B cell (primary cell): ENCODE measurements around the gene TAT. TPM values are rescaled to one million over a fixed set of nuclear protein-coding genes. Genes with fewer than 3 reads are reported as not detected.

Experiments used
- ATAC-seq: fragments of 200-7000 bp; cut with Tn5 transposase; one replicate; pipeline ENCODE4 v1.10.0; 2021; ENCODE audit warnings: low read depth, mild to moderate bottlenecking, moderate number of reproducible peaks, moderate library complexity
- CTCF ChIA-PET: fragments of 350-600 bp; sonication (Branson Sonifier 250); formaldehyde crosslinking; loops from one replicate; lab custom pipeline; 2021; ENCODE audit warnings: antibody characterized with exemption, inconsistent platforms; lab: Charles Lee
- POLR2A ChIA-PET: fragments of 350-600 bp; sonication (Branson Sonifier 250); formaldehyde crosslinking; loops from one replicate; lab custom pipeline; 2021; ENCODE audit warnings: antibody characterized with exemption; lab: Charles Lee
- DNase-seq: peaks from one replicate; pipeline ENCODE4 v3.0.0; 2013
- H2AFZ ChIP-seq: 2 replicates; pipeline ENCODE4 v1.6.1; 2012; ENCODE audit warnings: mild to moderate bottlenecking, low read depth, low read length; ENCODE audit not compliant: insufficient read depth, poor library complexity, severe bottlenecking
- H3K27ac ChIP-seq, 2 donors: 1 replicate in 1 of 2; 2 replicates in 1 of 2; pipeline ENCODE4 v1.5.1; 2012 to 2013; ENCODE audit warnings: low read length in 2 of 2, mild to moderate bottlenecking in 2 of 2, moderate library complexity in 1 of 2
- H3K27me3 ChIP-seq, 4 experiments: fragments of 200-600 bp in 1 of 4; sonication (generic) in 1 of 4; replicated peaks in 1 of 4; 1 replicate in 2 of 4; 2 replicates in 2 of 4; pipeline versions ENCODE4 v1.6.1 to v1.7.0; 2013 to 2016; ENCODE audit warnings: low read length in 3 of 4, mild to moderate bottlenecking in 2 of 4, mixed read lengths in 1 of 4, moderate library complexity in 1 of 4; ENCODE audit not compliant: insufficient read depth in 4 of 4, control insufficient read depth in 3 of 4; ENCODE audit errors: control extremely low read depth in 1 of 4
- H3K36me3 ChIP-seq, 2 experiments: replicated peaks in 1 of 2; 1 replicate in 1 of 2; 2 replicates in 1 of 2; pipeline versions ENCODE4 v1.6.1 to v1.7.1; 2013; ENCODE audit warnings: low read length in 1 of 2; ENCODE audit not compliant: insufficient read depth in 2 of 2, control insufficient read depth in 1 of 2; ENCODE audit errors: control extremely low read depth in 1 of 2, extremely low read depth in 1 of 2
- H3K4me1 ChIP-seq, 2 donors: fragments of 200-600 bp in 1 of 2; sonication (generic) in 1 of 2; 1 replicate in 1 of 2; 2 replicates in 1 of 2; pipeline versions ENCODE4 v1.5.1 to v1.6.1; 2013 to 2017; ENCODE audit warnings: low read length in 2 of 2; ENCODE audit not compliant: control insufficient read depth in 2 of 2, insufficient read depth in 2 of 2
- H3K4me2 ChIP-seq: replicated peaks from 2 replicates; pipeline ENCODE3; 2012; ENCODE audit warnings: mild to moderate bottlenecking, low read depth, low read length; ENCODE audit not compliant: poor library complexity, severe bottlenecking
- H3K4me3 ChIP-seq, 5 experiments: fragments of 200-600 bp in 1 of 5; sonication (generic) in 1 of 5; 1 replicate in 3 of 5; 2 replicates in 2 of 5; pipeline versions ENCODE4 v1.5.1 to v1.7.0; 2011 to 2016; ENCODE audit warnings: low read length in 4 of 5, mild to moderate bottlenecking in 4 of 5, low read depth in 2 of 5, control low read depth in 1 of 5, moderate library complexity in 1 of 5; ENCODE audit not compliant: insufficient read depth in 1 of 5; ENCODE audit errors: control extremely low read depth in 1 of 5, extremely low read depth in 1 of 5
- H3K79me2 ChIP-seq: fragments of 200-600 bp; sonication (generic); one replicate; pipeline ENCODE4 v1.6.0; 2016; ENCODE audit warnings: low read length; ENCODE audit not compliant: control insufficient read depth, insufficient read depth
- H3K9ac ChIP-seq: fragments of 200-600 bp; sonication (generic); 2 replicates; pipeline ENCODE4 v1.6.1; 2017; ENCODE audit warnings: mild to moderate bottlenecking, low read length, moderate library complexity
- H3K9me3 ChIP-seq, 3 donors: one replicate each; pipeline versions ENCODE4 v1.6.1 to v1.7.1; 2013; ENCODE audit warnings: low read length in 2 of 3; ENCODE audit not compliant: control insufficient read depth in 2 of 3, insufficient read depth in 1 of 3; ENCODE audit errors: control extremely low read depth in 1 of 3
- H4K20me1 ChIP-seq: 2 replicates; pipeline ENCODE4 v1.6.0; 2012; ENCODE audit warnings: mild to moderate bottlenecking, low read length; ENCODE audit not compliant: insufficient read depth, control insufficient read depth, poor library complexity, severe bottlenecking
- H3K27ac Mint-ChIP-seq: one replicate; pipeline ENCODE4 v1.8.0; 2021; ENCODE audit warnings: mixed read lengths
- H3K27me3 Mint-ChIP-seq: one replicate; pipeline ENCODE4 v1.8.0; 2021; ENCODE audit warnings: mixed read lengths
- H3K4me1 Mint-ChIP-seq: one replicate; pipeline ENCODE4 v1.8.0; 2021; ENCODE audit warnings: mixed read lengths
- H3K4me3 Mint-ChIP-seq: one replicate; pipeline ENCODE4 v1.8.0; 2021; ENCODE audit warnings: mixed read lengths
- H3K9me3 Mint-ChIP-seq: one replicate; pipeline ENCODE4 v1.8.0; 2022; ENCODE audit warnings: mixed read lengths; ENCODE audit not compliant: insufficient read depth
- EZH2 ChIP-seq: IDR thresholded peaks from 2 replicates; pipeline ENCODE4 v1.6.1; 2012; ENCODE audit warnings: borderline replicate concordance, low read depth, mild to moderate bottlenecking, moderate library complexity, low read length; ENCODE audit not compliant: insufficient read depth, poor library complexity, severe bottlenecking
- WGBS: methylation state at CpG from one replicate; pipeline ENCODE4 v1.1.5; 2013; ENCODE audit warnings: missing lambda C conversion rate; ENCODE audit not compliant: insufficient coverage; 5-methylcytosine and 5-hydroxymethylcytosine counted together
- intact Hi-C: fragments of 100-400 bp; cut with micrococcal nuclease; formaldehyde crosslinking; loops from one replicate; pipeline ENCODE4 v1.10.0; 2022
- polyA plus RNA-seq: library from polyadenylated mRNA; depleted of rRNA; stranded (reverse); fragments of >200 nt; gene quantifications from 2 replicates; pipeline ENCODE4 v1.2.3, GENCODE V29; 2012
- total RNA-seq, 2 donors: library from RNA; stranded (reverse); fragments of 120-200 nt in 1 of 2; gene quantifications; 1 replicate in 1 of 2; 2 replicates in 1 of 2; pipeline versions ENCODE4 v1.2.3 to v1.2.4, GENCODE V29; 2013 to 2022
- TF ChIP-seq, protein P1 (sequence below): fragments of 200-600 bp; IDR thresholded peaks from one replicate; pipeline ENCODE4 v1.8.0; 2022; ENCODE audit warnings: antibody characterized with exemption, mild to moderate bottlenecking

TAT gene
- total and polyA plus RNA-seq, 2 donors (not counting 1 experiment from before 2014, with no cell fraction given) = not detected

DNA sequence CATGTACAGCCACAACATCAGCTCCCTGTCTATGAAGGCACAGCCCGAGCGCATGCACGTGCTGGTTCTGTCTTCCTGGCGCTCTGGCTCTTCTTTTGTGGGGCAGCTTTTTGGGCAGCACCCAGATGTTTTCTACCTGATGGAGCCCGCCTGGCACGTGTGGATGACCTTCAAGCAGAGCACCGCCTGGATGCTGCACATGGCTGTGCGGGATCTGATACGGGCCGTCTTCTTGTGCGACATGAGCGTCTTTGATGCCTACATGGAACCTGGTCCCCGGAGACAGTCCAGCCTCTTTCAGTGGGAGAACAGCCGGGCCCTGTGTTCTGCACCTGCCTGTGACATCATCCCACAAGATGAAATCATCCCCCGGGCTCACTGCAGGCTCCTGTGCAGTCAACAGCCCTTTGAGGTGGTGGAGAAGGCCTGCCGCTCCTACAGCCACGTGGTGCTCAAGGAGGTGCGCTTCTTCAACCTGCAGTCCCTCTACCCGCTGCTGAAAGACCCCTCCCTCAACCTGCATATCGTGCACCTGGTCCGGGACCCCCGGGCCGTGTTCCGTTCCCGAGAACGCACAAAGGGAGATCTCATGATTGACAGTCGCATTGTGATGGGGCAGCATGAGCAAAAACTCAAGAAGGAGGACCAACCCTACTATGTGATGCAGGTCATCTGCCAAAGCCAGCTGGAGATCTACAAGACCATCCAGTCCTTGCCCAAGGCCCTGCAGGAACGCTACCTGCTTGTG is 40.0 kb downstream of the TAT start:
- Histone ChIP-seq H3K27ac (no peak overlapping the region), H3K9me3 (no peaks in the 10 kb centered on the region), H3K9ac (no peak overlapping the region), H3K79me2 (no peaks in the 10 kb centered on the region), H3K4me1 (peaks cover 8 to 9% of the 10 kb centered on the region in 2 donors), H3K36me3 (no peaks in the 10 kb centered on the region), H2AFZ (no peak overlapping the region), H3K4me3 (no peak overlapping the region), H3K4me2 (no peak overlapping the region), H4K20me1 (no peaks in the 10 kb centered on the region), H3K27me3 (peaks cover 0 to 5% (median 2%) of the 10 kb centered on the region in 4 experiments)
- Mint-ChIP-seq H3K27ac (no peak overlapping the region), H3K4me1 (peaks cover 9% of the 10 kb centered on the region), H3K4me3 (no peak overlapping the region), H3K27me3 (peaks cover 10% of the 10 kb centered on the region), H3K9me3 (no peaks in the 10 kb centered on the region)
- 95% methylated on average over 27 of the region's 28 CpGs for WGBS
- ChIA-PET CTCF (interaction anchor here (0.8 to 4.4 kb wide), 5 partner anchors 10 to 125 kb away, joined by 3 to 25 read pairs (median 5); partner anchors contain the start of gene CHST4), POLR2A (no interaction called here)
- no peak for DNase-seq
- intact Hi-C loops = loop anchor here (1.0 kb wide), 2 partner anchors 28 to 74 kb away; no protein-coding TSS in a partner anchor
- no peak for ATAC-seq
- TF ChIP-seq, protein P1, sequence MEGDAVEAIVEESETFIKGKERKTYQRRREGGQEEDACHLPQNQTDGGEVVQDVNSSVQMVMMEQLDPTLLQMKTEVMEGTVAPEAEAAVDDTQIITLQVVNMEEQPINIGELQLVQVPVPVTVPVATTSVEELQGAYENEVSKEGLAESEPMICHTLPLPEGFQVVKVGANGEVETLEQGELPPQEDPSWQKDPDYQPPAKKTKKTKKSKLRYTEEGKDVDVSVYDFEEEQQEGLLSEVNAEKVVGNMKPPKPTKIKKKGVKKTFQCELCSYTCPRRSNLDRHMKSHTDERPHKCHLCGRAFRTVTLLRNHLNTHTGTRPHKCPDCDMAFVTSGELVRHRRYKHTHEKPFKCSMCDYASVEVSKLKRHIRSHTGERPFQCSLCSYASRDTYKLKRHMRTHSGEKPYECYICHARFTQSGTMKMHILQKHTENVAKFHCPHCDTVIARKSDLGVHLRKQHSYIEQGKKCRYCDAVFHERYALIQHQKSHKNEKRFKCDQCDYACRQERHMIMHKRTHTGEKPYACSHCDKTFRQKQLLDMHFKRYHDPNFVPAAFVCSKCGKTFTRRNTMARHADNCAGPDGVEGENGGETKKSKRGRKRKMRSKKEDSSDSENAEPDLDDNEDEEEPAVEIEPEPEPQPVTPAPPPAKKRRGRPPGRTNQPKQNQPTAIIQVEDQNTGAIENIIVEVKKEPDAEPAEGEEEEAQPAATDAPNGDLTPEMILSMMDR = no peak

DNA sequence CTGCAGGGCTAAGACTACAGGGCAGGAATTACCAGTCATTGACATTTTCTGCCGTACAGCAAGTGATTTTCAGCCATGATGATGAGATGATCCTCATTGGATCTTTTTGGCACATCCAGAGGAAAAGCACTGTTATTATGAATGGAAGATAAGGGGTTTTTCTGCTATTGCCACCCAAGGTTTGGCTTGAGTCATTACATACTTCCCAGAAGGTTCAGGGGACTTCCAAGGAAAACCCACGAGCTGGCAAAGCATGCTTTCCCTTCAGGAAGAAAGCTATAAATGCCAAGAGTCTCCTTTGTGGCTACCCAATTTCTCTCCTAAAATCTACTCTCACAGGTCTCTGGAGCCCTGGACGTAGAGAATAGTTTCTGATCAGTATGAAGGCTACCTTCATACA is 44.5 kb downstream of the TAT start:
- DNase-seq (no peak), ATAC-seq (no peak)
- H3K27me3 Mint-ChIP-seq = peaks cover 18% of the 10 kb centered on the region
- H3K4me3 Mint-ChIP-seq = no peak overlapping the region
- no peak overlapping the region for H3K9ac ChIP-seq
- TF ChIP-seq, protein P1 = no peak
- no peak for TF ChIP-seq EZH2
- ChIA-PET CTCF (no interaction called here), POLR2A (no interaction called here)
- H2AFZ ChIP-seq = no peak overlapping the region
- no peaks in the 10 kb centered on the region for H3K9me3 ChIP-seq
- no peak overlapping the region for H3K4me3 ChIP-seq
- H3K79me2 ChIP-seq = no peaks in the 10 kb centered on the region
- intact Hi-C loops = no loop called here
- H3K4me1 ChIP-seq = no peaks in the 10 kb centered on the region
- H3K4me1 Mint-ChIP-seq = no peaks in the 10 kb centered on the region
- peaks cover 0 to 20% (median 0%) of the 10 kb centered on the region in 4 experiments for H3K27me3 ChIP-seq
- no peaks in the 10 kb centered on the region for H3K36me3 ChIP-seq
- H4K20me1 ChIP-seq = no peaks in the 10 kb centered on the region
- WGBS = 92% methylated on average over 2 of the region's 3 CpGs
- no peak overlapping the region for H3K4me2 ChIP-seq
- H3K9me3 Mint-ChIP-seq = no peaks in the 10 kb centered on the region
- H3K27ac Mint-ChIP-seq = no peak overlapping the region
- H3K27ac ChIP-seq = no peak overlapping the region
